Heart left ventricle (tissue), 13 donors: Measurements from ENCODE around the gene CD68.

Experiments
- POLR2A ChIP-seq, 2 donors: fragments of 450-650 bp; IDR thresholded peaks; one replicate each; pipeline ENCODE4 v1.6.1; 2017; ENCODE audit warnings: antibody characterized with exemption in 2 of 2, mild to moderate bottlenecking in 2 of 2, moderate library complexity in 2 of 2
- TF ChIP-seq, protein P1 (sequence below), 12 donors: fragments of 200-600 bp; sonication (generic) in 4 of 12; IDR thresholded peaks; one replicate each; pipeline versions ENCODE4 v1.5.0 to v1.8.0; 2018 to 2022; ENCODE audit warnings: antibody characterized with exemption in 12 of 12, mild to moderate bottlenecking in 5 of 12
- donor health status: ischemic (EF 13 %, LVEDD 7.1; RV severe dilation, severe dysfunction).
- donor health status: DM: no; HTN: yes; CAD: no.
- donor health status: DM: no; HTN: no; CAD: no.
- donor health status: ischemic (EF 25% LVEDD 6.9; RV normal size, moderate dysfunction).
- donor health status: ischemic (EF 25% LVEDD 5.7; RV mildly dilated, moderate dysfunction).
- donor health status: ischemic (EF 35%, LVEDD 5.7; RV mildly dilated, moderate dysfunction).
- donor health status: nonischemic (EF 11% LVEDD 7.7; RV severe dilation, severe dysfunction).
- donor health status: DM: yes; HTN: yes; CAD: no.
- donor health status: PGD.
- donor health status: ischemic (EF 29% LVEDD 5.4; RV normal size, mild dysfunction).
- donor health status: nonischemic (EF 23%, LVEDD 6.1; RV moderate dilation, normal function).

DNA sequence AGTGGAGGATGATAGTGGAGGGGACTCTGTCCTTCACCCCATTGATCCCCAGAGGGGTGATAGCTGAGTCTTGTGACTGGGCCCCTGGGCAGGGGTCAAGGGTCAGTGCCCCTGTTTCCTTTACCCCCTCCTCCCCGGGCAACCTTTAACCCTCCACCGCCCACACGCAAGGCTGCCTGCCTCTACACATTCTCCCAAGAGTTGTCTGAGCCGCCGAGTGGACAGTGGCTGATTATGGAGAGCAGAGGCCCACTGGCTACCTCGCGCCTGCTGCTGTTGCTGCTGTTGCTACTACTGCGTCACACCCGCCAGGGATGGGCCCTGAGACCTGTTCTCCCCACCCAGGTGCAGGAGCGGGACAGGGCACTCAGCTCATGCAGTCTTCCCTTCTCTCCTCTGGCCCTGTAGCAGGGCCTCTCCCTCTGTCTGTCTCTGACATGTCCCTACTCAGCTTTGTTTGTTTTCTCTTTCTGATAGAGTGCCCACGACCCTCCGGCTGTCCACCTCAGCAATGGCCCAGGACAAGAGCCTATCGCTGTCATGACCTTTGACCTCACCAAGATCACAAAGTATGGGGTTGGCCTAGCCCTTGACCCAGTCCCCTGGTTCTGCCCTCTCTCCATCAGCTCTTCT is 50.6 kb downstream of the CD68 start, which contains the start of gene SHBG:
- TF ChIP-seq, protein P1, sequence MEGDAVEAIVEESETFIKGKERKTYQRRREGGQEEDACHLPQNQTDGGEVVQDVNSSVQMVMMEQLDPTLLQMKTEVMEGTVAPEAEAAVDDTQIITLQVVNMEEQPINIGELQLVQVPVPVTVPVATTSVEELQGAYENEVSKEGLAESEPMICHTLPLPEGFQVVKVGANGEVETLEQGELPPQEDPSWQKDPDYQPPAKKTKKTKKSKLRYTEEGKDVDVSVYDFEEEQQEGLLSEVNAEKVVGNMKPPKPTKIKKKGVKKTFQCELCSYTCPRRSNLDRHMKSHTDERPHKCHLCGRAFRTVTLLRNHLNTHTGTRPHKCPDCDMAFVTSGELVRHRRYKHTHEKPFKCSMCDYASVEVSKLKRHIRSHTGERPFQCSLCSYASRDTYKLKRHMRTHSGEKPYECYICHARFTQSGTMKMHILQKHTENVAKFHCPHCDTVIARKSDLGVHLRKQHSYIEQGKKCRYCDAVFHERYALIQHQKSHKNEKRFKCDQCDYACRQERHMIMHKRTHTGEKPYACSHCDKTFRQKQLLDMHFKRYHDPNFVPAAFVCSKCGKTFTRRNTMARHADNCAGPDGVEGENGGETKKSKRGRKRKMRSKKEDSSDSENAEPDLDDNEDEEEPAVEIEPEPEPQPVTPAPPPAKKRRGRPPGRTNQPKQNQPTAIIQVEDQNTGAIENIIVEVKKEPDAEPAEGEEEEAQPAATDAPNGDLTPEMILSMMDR (IDR thresholded peaks at IDR 0.05) = no peak
- no peak for TF ChIP-seq POLR2A (IDR thresholded peaks at IDR 0.05)
